HCT116 (cell line): ENCODE measurements around the gene SLC30A7.

Experiments used
- CEBPB ChIP-seq: IDR thresholded peaks from 2 replicates; pipeline ENCODE4 v1.6.1; 2012; ENCODE audit warnings: low read depth
- EZH2 ChIP-seq: fragments of 200-600 bp; sonication (generic); IDR thresholded peaks from 2 replicates; pipeline ENCODE4 v1.6.1; 2017; ENCODE audit warnings: antibody characterized with exemption, mixed run types
- EZH2phosphoT487 ChIP-seq: fragments of 200-600 bp; IDR thresholded peaks from 2 replicates; pipeline ENCODE4 v1.6.1; 2018; ENCODE audit warnings: antibody characterized with exemption, borderline replicate concordance
- POLR2A ChIP-seq: IDR thresholded peaks from 2 replicates; pipeline ENCODE4 v1.7.0; 2011; ENCODE audit warnings: borderline replicate concordance; ENCODE audit not compliant: insufficient read depth, insufficient read length; ENCODE audit errors: extremely low read depth
- POLR2AphosphoS5 ChIP-seq: IDR thresholded peaks from 2 replicates; pipeline ENCODE4 v1.6.1; 2011; ENCODE audit warnings: mild to moderate bottlenecking, low read depth, low read length, moderate library complexity
- RAD21 ChIP-seq: IDR thresholded peaks from 2 replicates; pipeline ENCODE4 v1.6.1; 2012; ENCODE audit warnings: low read depth, mild to moderate bottlenecking
- TCF7L2 ChIP-seq: IDR thresholded peaks from 2 replicates; pipeline ENCODE4 v1.7.0; 2011; ENCODE audit warnings: borderline replicate concordance, inconsistent platforms; ENCODE audit not compliant: insufficient read depth, insufficient read length; ENCODE audit errors: extremely low read depth
- YY1 ChIP-seq: IDR thresholded peaks from 2 replicates; pipeline ENCODE4 v1.6.1; 2011; ENCODE audit warnings: low read length, low read depth, moderate library complexity, mild to moderate bottlenecking; ENCODE audit not compliant: insufficient replicate concordance; ENCODE audit errors: extremely low read depth
- TF ChIP-seq, protein P1 (sequence below), 3 experiments: fragments of 200-600 bp in 1 of 3; sonication (generic) in 1 of 3; IDR thresholded peaks in 2 of 3; conservative IDR thresholded peaks in 1 of 3; 2 replicates each; pipeline ENCODE4 v1.5.1; 2012 to 2017; ENCODE audit warnings: low read depth in 2 of 3, low read length in 2 of 3, antibody characterized with exemption in 1 of 3, borderline replicate concordance in 1 of 3, control low read depth in 1 of 3, mild to moderate bottlenecking in 1 of 3, mixed read lengths in 1 of 3, mixed run types in 1 of 3, moderate library complexity in 1 of 3; ENCODE audit not compliant: insufficient read depth in 1 of 3
- TF ChIP-seq, protein P2 (sequence below): IDR thresholded peaks from 2 replicates; pipeline ENCODE4 v1.6.1; 2012; ENCODE audit warnings: low read depth

DNA sequence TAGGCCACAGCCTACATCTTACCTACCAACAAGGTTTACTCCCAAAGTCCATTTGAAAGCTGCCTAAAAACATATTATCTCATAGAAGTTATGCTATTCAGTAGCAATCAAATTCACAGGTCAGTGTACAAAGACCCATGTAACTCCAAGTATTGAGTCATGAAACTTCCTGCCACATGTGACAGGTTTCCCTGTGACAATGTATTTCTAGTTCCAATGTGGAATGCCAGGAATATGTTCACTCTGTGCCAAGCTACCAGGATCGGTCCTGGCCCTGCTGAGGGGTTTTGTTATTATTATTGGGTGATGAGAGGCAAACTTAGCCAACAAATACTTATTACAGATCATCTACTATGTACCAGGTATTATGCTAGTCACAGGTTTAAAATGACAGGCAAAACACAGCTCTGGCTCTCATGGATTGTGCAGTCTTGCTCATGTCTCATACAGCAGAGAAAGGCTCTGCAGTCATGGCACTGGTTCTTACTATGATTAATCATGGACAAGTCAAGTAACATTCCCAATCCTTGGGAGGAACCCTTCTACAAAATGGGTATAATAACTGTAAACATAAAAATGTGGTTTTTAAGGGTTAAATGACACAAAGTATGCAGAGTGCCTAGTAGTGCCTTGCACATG lies 107.2 kb downstream of the SLC30A7 start:
- TF ChIP-seq, protein P1, sequence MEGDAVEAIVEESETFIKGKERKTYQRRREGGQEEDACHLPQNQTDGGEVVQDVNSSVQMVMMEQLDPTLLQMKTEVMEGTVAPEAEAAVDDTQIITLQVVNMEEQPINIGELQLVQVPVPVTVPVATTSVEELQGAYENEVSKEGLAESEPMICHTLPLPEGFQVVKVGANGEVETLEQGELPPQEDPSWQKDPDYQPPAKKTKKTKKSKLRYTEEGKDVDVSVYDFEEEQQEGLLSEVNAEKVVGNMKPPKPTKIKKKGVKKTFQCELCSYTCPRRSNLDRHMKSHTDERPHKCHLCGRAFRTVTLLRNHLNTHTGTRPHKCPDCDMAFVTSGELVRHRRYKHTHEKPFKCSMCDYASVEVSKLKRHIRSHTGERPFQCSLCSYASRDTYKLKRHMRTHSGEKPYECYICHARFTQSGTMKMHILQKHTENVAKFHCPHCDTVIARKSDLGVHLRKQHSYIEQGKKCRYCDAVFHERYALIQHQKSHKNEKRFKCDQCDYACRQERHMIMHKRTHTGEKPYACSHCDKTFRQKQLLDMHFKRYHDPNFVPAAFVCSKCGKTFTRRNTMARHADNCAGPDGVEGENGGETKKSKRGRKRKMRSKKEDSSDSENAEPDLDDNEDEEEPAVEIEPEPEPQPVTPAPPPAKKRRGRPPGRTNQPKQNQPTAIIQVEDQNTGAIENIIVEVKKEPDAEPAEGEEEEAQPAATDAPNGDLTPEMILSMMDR (IDR thresholded peaks at IDR 0.05 in 2 of 3, conservative IDR thresholded peaks at IDR 0.05 in 1 of 3; ENCODE audit: borderline replicate concordance in 1 of 3, insufficient read depth in 1 of 3, low read depth in 2 of 3, low read length in 2 of 3), result no peak
- TF ChIP-seq POLR2AphosphoS5 (no peak), EZH2 (no peak), YY1 (no peak), POLR2A (no peak), CEBPB (no peak), TCF7L2 (no peak), EZH2phosphoT487 (no peak), RAD21 (no peak)
- TF ChIP-seq, protein P2, sequence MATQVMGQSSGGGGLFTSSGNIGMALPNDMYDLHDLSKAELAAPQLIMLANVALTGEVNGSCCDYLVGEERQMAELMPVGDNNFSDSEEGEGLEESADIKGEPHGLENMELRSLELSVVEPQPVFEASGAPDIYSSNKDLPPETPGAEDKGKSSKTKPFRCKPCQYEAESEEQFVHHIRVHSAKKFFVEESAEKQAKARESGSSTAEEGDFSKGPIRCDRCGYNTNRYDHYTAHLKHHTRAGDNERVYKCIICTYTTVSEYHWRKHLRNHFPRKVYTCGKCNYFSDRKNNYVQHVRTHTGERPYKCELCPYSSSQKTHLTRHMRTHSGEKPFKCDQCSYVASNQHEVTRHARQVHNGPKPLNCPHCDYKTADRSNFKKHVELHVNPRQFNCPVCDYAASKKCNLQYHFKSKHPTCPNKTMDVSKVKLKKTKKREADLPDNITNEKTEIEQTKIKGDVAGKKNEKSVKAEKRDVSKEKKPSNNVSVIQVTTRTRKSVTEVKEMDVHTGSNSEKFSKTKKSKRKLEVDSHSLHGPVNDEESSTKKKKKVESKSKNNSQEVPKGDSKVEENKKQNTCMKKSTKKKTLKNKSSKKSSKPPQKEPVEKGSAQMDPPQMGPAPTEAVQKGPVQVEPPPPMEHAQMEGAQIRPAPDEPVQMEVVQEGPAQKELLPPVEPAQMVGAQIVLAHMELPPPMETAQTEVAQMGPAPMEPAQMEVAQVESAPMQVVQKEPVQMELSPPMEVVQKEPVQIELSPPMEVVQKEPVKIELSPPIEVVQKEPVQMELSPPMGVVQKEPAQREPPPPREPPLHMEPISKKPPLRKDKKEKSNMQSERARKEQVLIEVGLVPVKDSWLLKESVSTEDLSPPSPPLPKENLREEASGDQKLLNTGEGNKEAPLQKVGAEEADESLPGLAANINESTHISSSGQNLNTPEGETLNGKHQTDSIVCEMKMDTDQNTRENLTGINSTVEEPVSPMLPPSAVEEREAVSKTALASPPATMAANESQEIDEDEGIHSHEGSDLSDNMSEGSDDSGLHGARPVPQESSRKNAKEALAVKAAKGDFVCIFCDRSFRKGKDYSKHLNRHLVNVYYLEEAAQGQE, result no peak
